IMR-90 (cell line): ENCODE results near the gene PRKD1. TPM values are rescaled to one million over a fixed set of nuclear protein-coding genes. Genes with fewer than 3 reads are reported as not detected.

Experiments used
- ATAC-seq: fragments of 200-7000 bp; cut with Tn5 transposase; 2 replicates; pipeline ENCODE4 v1.9.1; 2020; ENCODE audit warnings: low read depth, mild to moderate bottlenecking, moderate library complexity
- BruUV-seq: library from RNA; stranded (reverse); fragments of 400-500 nt; replicated peaks from 2 replicates; lab custom pipeline; 2021; lab: Mats Ljungman, UMichigan
- CTCF ChIA-PET: fragments of 300-600 bp; formaldehyde crosslinking; extraction: SDS; loops from one replicate; lab custom pipeline; 2021; ENCODE audit warnings: antibody characterized with exemption; lab: Yijun Ruan, JAX
- POLR2A ChIA-PET: fragments of 300-600 bp; sonication (Branson Sonifier 250); formaldehyde crosslinking; loops from one replicate; lab custom pipeline; 2022; ENCODE audit warnings: antibody characterized with exemption; ENCODE audit not compliant: unreplicated experiment; lab: Charles Lee
- DNase-seq: peaks from one replicate; pipeline ENCODE4 v3.0.0; 2013
- H2AFZ ChIP-seq: replicated peaks from 2 replicates; pipeline ENCODE3; 2013; ENCODE audit warnings: low read length, mild to moderate bottlenecking; ENCODE audit not compliant: poor library complexity
- H2AK5ac ChIP-seq: 2 replicates; pipeline ENCODE4 v1.6.1; 2013; ENCODE audit warnings: low read depth, low read length, inconsistent platforms
- H2AK9ac ChIP-seq: replicated peaks from 2 replicates; pipeline ENCODE3; 2013; ENCODE audit warnings: mild to moderate bottlenecking, low read depth, low read length, moderate library complexity; ENCODE audit not compliant: poor library complexity
- H2BK120ac ChIP-seq: 2 replicates; pipeline ENCODE4 v1.6.1; 2013; ENCODE audit warnings: low read depth, low read length, inconsistent platforms
- H2BK15ac ChIP-seq: 3 replicates; pipeline ENCODE4 v1.6.1; 2013; ENCODE audit warnings: low read depth, low read length, inconsistent platforms
- H2BK20ac ChIP-seq: 2 replicates; pipeline ENCODE4 v1.6.1; 2013; ENCODE audit warnings: low read depth, mild to moderate bottlenecking, inconsistent platforms, low read length, moderate library complexity
- H2BK5ac ChIP-seq: 2 replicates; pipeline ENCODE4 v1.6.1; 2013; ENCODE audit warnings: mild to moderate bottlenecking, low read depth, low read length, inconsistent platforms; ENCODE audit not compliant: poor library complexity, severe bottlenecking
- H3K14ac ChIP-seq: replicated peaks from 2 replicates; pipeline ENCODE4 v1.6.1; 2013; ENCODE audit warnings: low read depth, low read length, inconsistent platforms
- H3K18ac ChIP-seq: 2 replicates; pipeline ENCODE4 v1.6.1; 2013; ENCODE audit warnings: low read depth, low read length, control low read depth
- H3K23ac ChIP-seq: 2 replicates; pipeline ENCODE4 v1.6.1; 2013; ENCODE audit warnings: low read depth, low read length, inconsistent platforms
- H3K27ac ChIP-seq: 2 replicates; pipeline ENCODE4 v1.5.1; 2013; ENCODE audit warnings: mild to moderate bottlenecking, control low read depth, low read length; ENCODE audit not compliant: insufficient read depth
- H3K27me3 ChIP-seq: 2 replicates; pipeline ENCODE4 v1.6.1; 2013; ENCODE audit warnings: low read length; ENCODE audit not compliant: control insufficient read depth, insufficient read depth
- H3K36me3 ChIP-seq: 2 replicates; pipeline ENCODE4 v1.6.1; 2013; ENCODE audit warnings: low read length, mixed read lengths; ENCODE audit not compliant: control insufficient read depth, insufficient read depth
- H3K4ac ChIP-seq: 2 replicates; pipeline ENCODE4 v1.6.1; 2013; ENCODE audit warnings: low read depth, low read length, inconsistent platforms
- H3K4me1 ChIP-seq: 2 replicates; pipeline ENCODE4 v1.6.1; 2013; ENCODE audit warnings: low read length, mixed read lengths; ENCODE audit not compliant: control insufficient read depth, insufficient read depth
- H3K4me2 ChIP-seq: 2 replicates; pipeline ENCODE4 v1.6.1; 2013; ENCODE audit warnings: low read depth, mild to moderate bottlenecking, control low read depth, low read length, moderate library complexity
- H3K4me3 ChIP-seq: 2 replicates; pipeline ENCODE4 v1.5.1; 2013; ENCODE audit warnings: low read depth, mild to moderate bottlenecking, control low read depth, low read length, moderate library complexity; ENCODE audit not compliant: insufficient read depth
- H3K56ac ChIP-seq: 2 replicates; pipeline ENCODE4 v1.6.1; 2013; ENCODE audit warnings: low read length, inconsistent platforms; ENCODE audit not compliant: insufficient read depth; ENCODE audit errors: extremely low read depth
- H3K79me1 ChIP-seq, 2 experiments: 2 replicates each; pipeline ENCODE4 v1.6.1; 2013; ENCODE audit warnings: low read length in 2 of 2, inconsistent platforms in 1 of 2, low read depth in 1 of 2
- H3K9ac ChIP-seq: 2 replicates; pipeline ENCODE4 v1.6.1; 2013; ENCODE audit warnings: low read depth, low read length, control low read depth
- H3K9me1 ChIP-seq: 2 replicates; pipeline ENCODE4 v1.6.1; 2013; ENCODE audit warnings: low read length, inconsistent platforms; ENCODE audit not compliant: insufficient read depth
- H3K9me3 ChIP-seq: 2 replicates; pipeline ENCODE4 v1.6.1; 2013; ENCODE audit warnings: low read length; ENCODE audit not compliant: control insufficient read depth, insufficient read depth
- H4K20me1 ChIP-seq: 2 replicates; pipeline ENCODE4 v1.6.1; 2013; ENCODE audit warnings: low read length, inconsistent platforms; ENCODE audit not compliant: insufficient read depth
- H4K5ac ChIP-seq: 2 replicates; pipeline ENCODE4 v1.6.1; 2013; ENCODE audit warnings: mild to moderate bottlenecking, low read depth, low read length, control low read depth
- H4K8ac ChIP-seq, 2 experiments: 2 replicates each; pipeline ENCODE4 v1.6.1; 2013; ENCODE audit warnings: low read depth in 2 of 2, low read length in 2 of 2, control low read depth in 1 of 2, inconsistent platforms in 1 of 2
- H4K91ac ChIP-seq: 2 replicates; pipeline ENCODE4 v1.6.1; 2013; ENCODE audit warnings: low read depth, low read length, inconsistent platforms; ENCODE audit not compliant: insufficient read depth
- ELK1 ChIP-seq: fragments of 150-350 bp; IDR thresholded peaks from 2 replicates; pipeline ENCODE4 v1.6.1; 2016; ENCODE audit warnings: low read depth, mild to moderate bottlenecking, low read length, moderate library complexity, borderline replicate concordance
- MAFK ChIP-seq: IDR thresholded peaks from 2 replicates; pipeline ENCODE4 v1.6.1; 2012; ENCODE audit warnings: low read depth, low read length, improper control_type of control experiment
- MXI1 ChIP-seq: IDR thresholded peaks from 2 replicates; pipeline ENCODE4 v1.6.1; 2012; ENCODE audit warnings: low read depth, mild to moderate bottlenecking, low read length, moderate library complexity, borderline replicate concordance
- RCOR1 ChIP-seq: IDR thresholded peaks from 2 replicates; pipeline ENCODE4 v1.6.1; 2012; ENCODE audit warnings: mild to moderate bottlenecking, low read length, improper control_type of control experiment; ENCODE audit not compliant: insufficient replicate concordance
- WGBS, 2 experiments: methylation state at CpG; one replicate each; pipeline versions ENCODE4 v1.1.5 to v1.1.7; 2013; ENCODE audit warnings: missing lambda C conversion rate in 2 of 2; ENCODE audit not compliant: insufficient read length in 1 of 2; ENCODE audit errors: extremely low coverage in 2 of 2; 5-methylcytosine and 5-hydroxymethylcytosine counted together
- dilution Hi-C: fragments of 300-500 bp; cut with HindIII; formaldehyde crosslinking; loops from one replicate; pipeline ENCODE4 v1.14.3; 2018; ENCODE audit warnings: low sequenced_read_pairs; ENCODE audit not compliant: unreplicated experiment
- in situ Hi-C: fragments of 300-500 bp; cut with MboI; formaldehyde crosslinking; loops from 3 replicates; pipeline ENCODE4 v1.14.3; 2019; ENCODE audit warnings: low sequenced_read_pairs, inconsistent platforms, mixed read lengths
- intact Hi-C: fragments of 100-400 bp; cut with micrococcal nuclease; formaldehyde crosslinking; loops from 2 replicates; pipeline ENCODE4 v1.10.0; 2022
- polyA plus RNA-seq, 3 experiments: library from polyadenylated mRNA; depleted of rRNA; stranded (reverse); fragments of >200 nt; gene quantifications; 2 replicates each; pipeline ENCODE4 v1.2.3, GENCODE V29; 2012; ENCODE audit warnings: low replicate concordance in 1 of 3
- total RNA-seq: library from RNA; depleted of rRNA; stranded (reverse); fragments of >200 nt; gene quantifications from 2 replicates; pipeline ENCODE4 v1.2.3, GENCODE V29; 2012

The PRKD1 gene
- total and polyA plus RNA-seq, 2 of the 4 experiments (the other 2 are of a cell fraction), result 12.9 to 14.2 TPM

DNA sequence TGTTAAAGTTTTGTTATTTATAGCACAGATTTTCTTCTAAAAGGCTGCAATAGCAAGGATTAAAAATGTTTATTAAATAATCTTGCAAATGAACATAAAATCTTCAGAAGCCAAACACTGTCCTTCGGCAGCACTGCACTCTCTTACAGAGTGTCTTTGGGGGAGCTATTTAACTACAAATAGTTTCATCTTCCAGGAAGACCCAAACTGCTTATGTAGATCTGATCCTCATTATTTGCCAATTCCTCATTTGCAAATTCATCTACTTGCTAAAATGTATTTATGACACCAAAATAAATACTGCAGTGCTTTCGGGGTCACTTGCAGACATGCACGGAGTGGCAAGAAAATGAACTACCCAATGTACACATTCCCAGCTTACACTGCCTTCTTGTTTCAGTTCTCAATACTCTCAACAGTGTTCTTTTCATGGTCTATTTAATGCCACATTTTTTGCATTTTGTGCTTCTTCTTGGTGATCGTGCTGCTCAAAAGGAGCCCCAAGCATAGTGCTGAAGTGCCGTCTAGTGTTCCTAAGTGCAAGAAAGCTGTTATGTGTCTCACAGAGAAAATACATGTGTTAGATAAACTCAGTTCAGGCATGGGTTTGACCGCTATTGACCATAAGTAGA, 128.1 kb downstream of the PRKD1 start:
- Histone ChIP-seq H3K27ac (no peak overlapping the region), H4K91ac (no peak overlapping the region), H3K23ac (no peak overlapping the region), H2AK9ac (no peak overlapping the region), H4K20me1 (no peaks in the 10 kb centered on the region; the same call in 1 of the 2 replicates), H4K8ac (no peak overlapping the region), H2AK5ac (no peak overlapping the region), H2AFZ (no peak overlapping the region), H3K79me1 (peaks cover 26 to 32% of the 10 kb centered on the region in 2 experiments), H3K14ac (no peak overlapping the region), H3K4me3 (no peak overlapping the region), H3K56ac (no peak overlapping the region), H2BK20ac (no peak overlapping the region), H3K36me3 (no peaks in the 10 kb centered on the region), H3K4ac (no peak overlapping the region), H3K4me2 (no peak overlapping the region), H4K5ac (peak overlapping the region; percentile 31; the same call in 1 of the 2 replicates), H3K9me3 (no peaks in the 10 kb centered on the region), H2BK120ac (no peak overlapping the region), H3K9ac (no peak overlapping the region), H3K4me1 (peaks cover 2% of the 10 kb centered on the region; the same call in 1 of the 2 replicates), H2BK15ac (no peak overlapping the region), H3K18ac (no peak overlapping the region), H2BK5ac (no peak overlapping the region), H3K9me1 (no peaks in the 10 kb centered on the region), H3K27me3 (no peaks in the 10 kb centered on the region)
- dilution Hi-C loops (no loop called here), in situ Hi-C loops (no loop called here), intact Hi-C loops (no loop called here)
- POLR2A ChIA-PET, result no interaction called here
- no peak for TF ChIP-seq ELK1
- no peak for TF ChIP-seq MXI1
- TF ChIP-seq MAFK, result no peak
- TF ChIP-seq RCOR1, result no peak
- 54% methylated on average over 3 of the region's 6 CpGs; no CpG with 5 or more reads in 1 of the 2 experiments for WGBS, 2 experiments
- BruUV-seq, result no TSS peak
- CTCF ChIA-PET, result no interaction called here
- ATAC-seq, result no peak
- no peak for DNase-seq
